Activated B cell treated with CpG ODN at 0.5 μM for 24 hours (primary cell): ENCODE measurements around the gene PPP1R1A. TPM values are rescaled to one million over a fixed set of nuclear protein-coding genes. Genes with fewer than 3 reads are reported as not detected.

Experiments used
- ATAC-seq: fragments of 200-7000 bp; cut with Tn5 transposase; one replicate; pipeline ENCODE4 v1.10.0; 2021; ENCODE audit warnings: low read depth, mild to moderate bottlenecking, moderate library complexity
- CTCF ChIA-PET: fragments of 350-600 bp; sonication (Branson Sonifier 250); formaldehyde crosslinking; loops from one replicate; lab custom pipeline; 2021; ENCODE audit warnings: antibody characterized with exemption; lab: Charles Lee
- POLR2A ChIA-PET: fragments of 350-600 bp; sonication (Branson Sonifier 250); formaldehyde crosslinking; loops from one replicate; lab custom pipeline; 2021; ENCODE audit warnings: antibody characterized with exemption; lab: Charles Lee
- DNase-seq: peaks from one replicate; pipeline ENCODE4 v3.0.0; 2022
- H3K27ac Mint-ChIP-seq: one replicate; pipeline ENCODE4 v1.8.0; 2020; ENCODE audit warnings: mixed read lengths
- H3K27me3 Mint-ChIP-seq: one replicate; pipeline ENCODE4 v1.8.0; 2021; ENCODE audit warnings: mixed read lengths
- H3K36me3 Mint-ChIP-seq: one replicate; pipeline ENCODE4 v1.8.0; 2021; ENCODE audit warnings: low read depth, mixed read lengths
- H3K4me1 Mint-ChIP-seq: one replicate; pipeline ENCODE4 v1.8.0; 2021; ENCODE audit warnings: mixed read lengths
- H3K4me3 Mint-ChIP-seq: one replicate; pipeline ENCODE4 v1.8.0; 2020; ENCODE audit warnings: mild to moderate bottlenecking, mixed read lengths
- H3K9me3 Mint-ChIP-seq: one replicate; pipeline ENCODE4 v1.8.0; 2020; ENCODE audit warnings: mixed read lengths
- CTCF ChIP-seq: fragments of 200-600 bp; IDR thresholded peaks from one replicate; pipeline ENCODE4 v1.8.0; 2022; ENCODE audit warnings: antibody characterized with exemption, mild to moderate bottlenecking
- intact Hi-C: fragments of 100-400 bp; cut with micrococcal nuclease; formaldehyde crosslinking; loops from one replicate; pipeline ENCODE4 v1.15.1; 2024
- total RNA-seq: library from RNA; stranded (reverse); gene quantifications from 2 replicates; pipeline ENCODE4 v1.2.3, GENCODE V29; 2022

Gene PPP1R1A
- total RNA-seq, 1 donor from 2014 or later: not detected

GRCh38 chr12:54569072-54569471 is 19.4 kb downstream of the PPP1R1A start:
- ATAC-seq (no peak), DNase-seq (no peak)
- no peak for TF ChIP-seq CTCF
- no peaks in the 10 kb centered on the region for H3K4me1 Mint-ChIP-seq
- H3K36me3 Mint-ChIP-seq: peaks cover 22% of the 10 kb centered on the region
- H3K9me3 Mint-ChIP-seq: no peaks in the 10 kb centered on the region
- intact Hi-C loops: loop anchor here (10.0 kb wide), 1 partner anchor 154 kb away; the partner anchor contains the start of gene ITGA5
- no peak overlapping the region for H3K4me3 Mint-ChIP-seq
- H3K27me3 Mint-ChIP-seq: no peaks in the 10 kb centered on the region
- POLR2A ChIA-PET: no interaction called here
- no peak overlapping the region for H3K27ac Mint-ChIP-seq
- CTCF ChIA-PET: no interaction called here

GRCh38 chr12:54566792-54567191 is 21.7 kb downstream of the PPP1R1A start:
- no peak for DNase-seq
- intact Hi-C loops: loop anchor here (10.0 kb wide), 1 partner anchor 152 kb away; the partner anchor contains the start of gene ITGA5
- Mint-ChIP-seq H3K27me3 (no peaks in the 10 kb centered on the region), H3K4me1 (peaks cover 2% of the 10 kb centered on the region), H3K27ac (no peak overlapping the region), H3K36me3 (peaks cover 19% of the 10 kb centered on the region), H3K9me3 (no peaks in the 10 kb centered on the region), H3K4me3 (no peak overlapping the region)
- no peak for ATAC-seq
- POLR2A ChIA-PET: no interaction called here
- no peak for TF ChIP-seq CTCF
- CTCF ChIA-PET: interaction anchor here (1.0 to 1.5 kb wide), 2 partner anchors 13 to 32 kb away, joined by 3 to 4 read pairs; no protein-coding TSS in a partner anchor

- Mint-ChIP-seq H3K36me3 (peaks cover 19% of the 10 kb centered on the region), H3K9me3 (no peaks in the 10 kb centered on the region), H3K27me3 (no peaks in the 10 kb centered on the region), H3K4me1 (peaks cover 7% of the 10 kb centered on the region), H3K27ac (no peak overlapping the region), H3K4me3 (no peak overlapping the region)
- no peak for DNase-seq
- no peak for ATAC-seq
- intact Hi-C loops: loop anchor here (10.0 kb wide), 1 partner anchor 151 kb away; the partner anchor contains the start of gene ITGA5
- TF ChIP-seq CTCF: no peak
- POLR2A ChIA-PET: no interaction called here
- CTCF ChIA-PET: no interaction called here
Measured at GRCh38 chr12:54565986-54566544, 22.4 kb downstream of the PPP1R1A start.

GRCh38 chr12:54565310-54565985 is 23.0 kb downstream of the PPP1R1A start:
- H3K27ac Mint-ChIP-seq: no peak overlapping the region
- peaks cover 14% of the 10 kb centered on the region for H3K4me1 Mint-ChIP-seq
- DNase-seq (no peak), ATAC-seq (no peak)
- H3K4me3 Mint-ChIP-seq: no peak overlapping the region
- TF ChIP-seq CTCF: no peak
- H3K36me3 Mint-ChIP-seq: peaks cover 16% of the 10 kb centered on the region
- no peaks in the 10 kb centered on the region for H3K27me3 Mint-ChIP-seq
- intact Hi-C loops: loop anchor here (10.0 kb wide), 1 partner anchor 151 kb away; the partner anchor contains the start of gene ITGA5
- ChIA-PET CTCF (interaction anchor here (0.9 kb wide), 1 partner anchor 24 kb away, joined by 3 read pairs; no protein-coding TSS in a partner anchor), POLR2A (interaction anchor here (0.6 kb wide), 1 partner anchor 9 kb away, joined by 4 read pairs; no protein-coding TSS in a partner anchor)
- no peaks in the 10 kb centered on the region for H3K9me3 Mint-ChIP-seq

- no peaks in the 10 kb centered on the region for H3K9me3 Mint-ChIP-seq
- H3K36me3 Mint-ChIP-seq: peaks cover 9% of the 10 kb centered on the region
- CTCF ChIA-PET: interaction anchor here (0.9 kb wide), 1 partner anchor 25 kb away, joined by 3 read pairs; no protein-coding TSS in a partner anchor
- peaks cover 20% of the 10 kb centered on the region for H3K4me1 Mint-ChIP-seq
- no peak for DNase-seq
- no peak for ATAC-seq
- no peak overlapping the region for H3K4me3 Mint-ChIP-seq
- POLR2A ChIA-PET: interaction anchor here (0.6 kb wide), 1 partner anchor 9 kb away, joined by 4 read pairs; no protein-coding TSS in a partner anchor
- TF ChIP-seq CTCF: no peak
- no peak overlapping the region for H3K27ac Mint-ChIP-seq
- intact Hi-C loops: loop anchor here (10.0 kb wide), 1 partner anchor 150 kb away; the partner anchor contains the start of gene ITGA5
- no peaks in the 10 kb centered on the region for H3K27me3 Mint-ChIP-seq
Measured at GRCh38 chr12:54564768-54565167, 23.7 kb downstream of the PPP1R1A start.
